IMR-90 (cell line): ENCODE results near the gene ELAVL1. TPM values are rescaled to one million over a fixed set of nuclear protein-coding genes. Genes with fewer than 3 reads are reported as not detected.

Experiments used
- ATAC-seq: fragments of 200-7000 bp; cut with Tn5 transposase; 2 replicates; pipeline ENCODE4 v1.9.1; 2020; ENCODE audit warnings: low read depth, mild to moderate bottlenecking, moderate library complexity
- BruUV-seq: library from RNA; stranded (reverse); fragments of 400-500 nt; replicated peaks from 2 replicates; lab custom pipeline; 2021; lab: Mats Ljungman, UMichigan
- CTCF ChIA-PET: fragments of 300-600 bp; formaldehyde crosslinking; extraction: SDS; loops from one replicate; lab custom pipeline; 2021; ENCODE audit warnings: antibody characterized with exemption; lab: Yijun Ruan, JAX
- POLR2A ChIA-PET: fragments of 300-600 bp; sonication (Branson Sonifier 250); formaldehyde crosslinking; loops from one replicate; lab custom pipeline; 2022; ENCODE audit warnings: antibody characterized with exemption; ENCODE audit not compliant: unreplicated experiment; lab: Charles Lee
- DNase-seq: peaks from one replicate; pipeline ENCODE4 v3.0.0; 2013
- H2AFZ ChIP-seq: replicated peaks from 2 replicates; pipeline ENCODE3; 2013; ENCODE audit warnings: low read length, mild to moderate bottlenecking; ENCODE audit not compliant: poor library complexity
- H2AK5ac ChIP-seq: 2 replicates; pipeline ENCODE4 v1.6.1; 2013; ENCODE audit warnings: low read depth, low read length, inconsistent platforms
- H2AK9ac ChIP-seq: replicated peaks from 2 replicates; pipeline ENCODE3; 2013; ENCODE audit warnings: mild to moderate bottlenecking, low read depth, low read length, moderate library complexity; ENCODE audit not compliant: poor library complexity
- H2BK120ac ChIP-seq: 2 replicates; pipeline ENCODE4 v1.6.1; 2013; ENCODE audit warnings: low read depth, low read length, inconsistent platforms
- H2BK15ac ChIP-seq: 3 replicates; pipeline ENCODE4 v1.6.1; 2013; ENCODE audit warnings: low read depth, low read length, inconsistent platforms
- H2BK20ac ChIP-seq: 2 replicates; pipeline ENCODE4 v1.6.1; 2013; ENCODE audit warnings: low read depth, mild to moderate bottlenecking, inconsistent platforms, low read length, moderate library complexity
- H2BK5ac ChIP-seq: 2 replicates; pipeline ENCODE4 v1.6.1; 2013; ENCODE audit warnings: mild to moderate bottlenecking, low read depth, low read length, inconsistent platforms; ENCODE audit not compliant: poor library complexity, severe bottlenecking
- H3K14ac ChIP-seq: replicated peaks from 2 replicates; pipeline ENCODE4 v1.6.1; 2013; ENCODE audit warnings: low read depth, low read length, inconsistent platforms
- H3K18ac ChIP-seq: 2 replicates; pipeline ENCODE4 v1.6.1; 2013; ENCODE audit warnings: low read depth, low read length, control low read depth
- H3K23ac ChIP-seq: 2 replicates; pipeline ENCODE4 v1.6.1; 2013; ENCODE audit warnings: low read depth, low read length, inconsistent platforms
- H3K27ac ChIP-seq: 2 replicates; pipeline ENCODE4 v1.5.1; 2013; ENCODE audit warnings: mild to moderate bottlenecking, control low read depth, low read length; ENCODE audit not compliant: insufficient read depth
- H3K27me3 ChIP-seq: 2 replicates; pipeline ENCODE4 v1.6.1; 2013; ENCODE audit warnings: low read length; ENCODE audit not compliant: control insufficient read depth, insufficient read depth
- H3K36me3 ChIP-seq: 2 replicates; pipeline ENCODE4 v1.6.1; 2013; ENCODE audit warnings: low read length, mixed read lengths; ENCODE audit not compliant: control insufficient read depth, insufficient read depth
- H3K4ac ChIP-seq: 2 replicates; pipeline ENCODE4 v1.6.1; 2013; ENCODE audit warnings: low read depth, low read length, inconsistent platforms
- H3K4me1 ChIP-seq: 2 replicates; pipeline ENCODE4 v1.6.1; 2013; ENCODE audit warnings: low read length, mixed read lengths; ENCODE audit not compliant: control insufficient read depth, insufficient read depth
- H3K4me2 ChIP-seq: 2 replicates; pipeline ENCODE4 v1.6.1; 2013; ENCODE audit warnings: low read depth, mild to moderate bottlenecking, control low read depth, low read length, moderate library complexity
- H3K4me3 ChIP-seq: 2 replicates; pipeline ENCODE4 v1.5.1; 2013; ENCODE audit warnings: low read depth, mild to moderate bottlenecking, control low read depth, low read length, moderate library complexity; ENCODE audit not compliant: insufficient read depth
- H3K56ac ChIP-seq: 2 replicates; pipeline ENCODE4 v1.6.1; 2013; ENCODE audit warnings: low read length, inconsistent platforms; ENCODE audit not compliant: insufficient read depth; ENCODE audit errors: extremely low read depth
- H3K79me1 ChIP-seq, 2 experiments: 2 replicates each; pipeline ENCODE4 v1.6.1; 2013; ENCODE audit warnings: low read length in 2 of 2, inconsistent platforms in 1 of 2, low read depth in 1 of 2
- H3K9ac ChIP-seq: 2 replicates; pipeline ENCODE4 v1.6.1; 2013; ENCODE audit warnings: low read depth, low read length, control low read depth
- H3K9me1 ChIP-seq: 2 replicates; pipeline ENCODE4 v1.6.1; 2013; ENCODE audit warnings: low read length, inconsistent platforms; ENCODE audit not compliant: insufficient read depth
- H3K9me3 ChIP-seq: 2 replicates; pipeline ENCODE4 v1.6.1; 2013; ENCODE audit warnings: low read length; ENCODE audit not compliant: control insufficient read depth, insufficient read depth
- H4K20me1 ChIP-seq: 2 replicates; pipeline ENCODE4 v1.6.1; 2013; ENCODE audit warnings: low read length, inconsistent platforms; ENCODE audit not compliant: insufficient read depth
- H4K5ac ChIP-seq: 2 replicates; pipeline ENCODE4 v1.6.1; 2013; ENCODE audit warnings: mild to moderate bottlenecking, low read depth, low read length, control low read depth
- H4K8ac ChIP-seq, 2 experiments: 2 replicates each; pipeline ENCODE4 v1.6.1; 2013; ENCODE audit warnings: low read depth in 2 of 2, low read length in 2 of 2, control low read depth in 1 of 2, inconsistent platforms in 1 of 2
- H4K91ac ChIP-seq: 2 replicates; pipeline ENCODE4 v1.6.1; 2013; ENCODE audit warnings: low read depth, low read length, inconsistent platforms; ENCODE audit not compliant: insufficient read depth
- BHLHE40 ChIP-seq: fragments of 150-350 bp; IDR thresholded peaks from 2 replicates; pipeline ENCODE4 v1.6.1; 2016; ENCODE audit warnings: mild to moderate bottlenecking, low read depth, low read length
- CEBPB ChIP-seq: IDR thresholded peaks from 2 replicates; pipeline ENCODE4 v1.6.1; 2012; ENCODE audit warnings: low read depth, low read length, improper control_type of control experiment
- CHD1 ChIP-seq: IDR thresholded peaks from 2 replicates; pipeline ENCODE4 v1.6.1; 2012; ENCODE audit warnings: low read depth, low read length, improper control_type of control experiment
- FOS ChIP-seq: fragments of 150-350 bp; IDR thresholded peaks from 2 replicates; pipeline ENCODE4 v1.6.1; 2016; ENCODE audit warnings: low read depth, low read length
- MAFK ChIP-seq: IDR thresholded peaks from 2 replicates; pipeline ENCODE4 v1.6.1; 2012; ENCODE audit warnings: low read depth, low read length, improper control_type of control experiment
- MAZ ChIP-seq: IDR thresholded peaks from 2 replicates; pipeline ENCODE4 v1.6.1; 2012; ENCODE audit warnings: low read depth, mild to moderate bottlenecking, low read length, improper control_type of control experiment, moderate library complexity, borderline replicate concordance
- RAD21 ChIP-seq: IDR thresholded peaks from 2 replicates; pipeline ENCODE4 v1.6.1; 2012; ENCODE audit warnings: low read length, improper control_type of control experiment
- RCOR1 ChIP-seq: IDR thresholded peaks from 2 replicates; pipeline ENCODE4 v1.6.1; 2012; ENCODE audit warnings: mild to moderate bottlenecking, low read length, improper control_type of control experiment; ENCODE audit not compliant: insufficient replicate concordance
- RFX5 ChIP-seq: IDR thresholded peaks from 2 replicates; pipeline ENCODE4 v1.8.0; 2012; ENCODE audit warnings: low read depth, mild to moderate bottlenecking, low read length, moderate library complexity
- SMC3 ChIP-seq: fragments of 150-350 bp; IDR thresholded peaks from 2 replicates; pipeline ENCODE4 v1.6.1; 2016; ENCODE audit warnings: low read depth, mild to moderate bottlenecking, antibody characterized with exemption, low read length, moderate library complexity
- WGBS, 2 experiments: methylation state at CpG; one replicate each; pipeline versions ENCODE4 v1.1.5 to v1.1.7; 2013; ENCODE audit warnings: missing lambda C conversion rate in 2 of 2; ENCODE audit not compliant: insufficient read length in 1 of 2; ENCODE audit errors: extremely low coverage in 2 of 2; 5-methylcytosine and 5-hydroxymethylcytosine counted together
- dilution Hi-C: fragments of 300-500 bp; cut with HindIII; formaldehyde crosslinking; loops from one replicate; pipeline ENCODE4 v1.14.3; 2018; ENCODE audit warnings: low sequenced_read_pairs; ENCODE audit not compliant: unreplicated experiment
- in situ Hi-C: fragments of 300-500 bp; cut with MboI; formaldehyde crosslinking; loops from 3 replicates; pipeline ENCODE4 v1.14.3; 2019; ENCODE audit warnings: low sequenced_read_pairs, inconsistent platforms, mixed read lengths
- intact Hi-C: fragments of 100-400 bp; cut with micrococcal nuclease; formaldehyde crosslinking; loops from 2 replicates; pipeline ENCODE4 v1.10.0; 2022
- polyA plus RNA-seq, 3 experiments: library from polyadenylated mRNA; depleted of rRNA; stranded (reverse); fragments of >200 nt; gene quantifications; 2 replicates each; pipeline ENCODE4 v1.2.3, GENCODE V29; 2012; ENCODE audit warnings: low replicate concordance in 1 of 3
- total RNA-seq: library from RNA; depleted of rRNA; stranded (reverse); fragments of >200 nt; gene quantifications from 2 replicates; pipeline ENCODE4 v1.2.3, GENCODE V29; 2012
- TF ChIP-seq, protein P1 (sequence below): fragments of 150-350 bp; IDR thresholded peaks from 2 replicates; pipeline ENCODE4 v1.6.1; 2017; ENCODE audit warnings: mild to moderate bottlenecking, antibody characterized with exemption, low read length, low read depth
- TF ChIP-seq, protein P2 (sequence below): fragments of 150-350 bp; IDR thresholded peaks from 2 replicates; pipeline ENCODE4 v1.6.1; 2016; ENCODE audit warnings: low read depth, mild to moderate bottlenecking, low read length, moderate library complexity, borderline replicate concordance

The ELAVL1 gene
- total and polyA plus RNA-seq, 2 of the 4 experiments (the other 2 are of a cell fraction) = 55.6 to 59.0 TPM

DNA sequence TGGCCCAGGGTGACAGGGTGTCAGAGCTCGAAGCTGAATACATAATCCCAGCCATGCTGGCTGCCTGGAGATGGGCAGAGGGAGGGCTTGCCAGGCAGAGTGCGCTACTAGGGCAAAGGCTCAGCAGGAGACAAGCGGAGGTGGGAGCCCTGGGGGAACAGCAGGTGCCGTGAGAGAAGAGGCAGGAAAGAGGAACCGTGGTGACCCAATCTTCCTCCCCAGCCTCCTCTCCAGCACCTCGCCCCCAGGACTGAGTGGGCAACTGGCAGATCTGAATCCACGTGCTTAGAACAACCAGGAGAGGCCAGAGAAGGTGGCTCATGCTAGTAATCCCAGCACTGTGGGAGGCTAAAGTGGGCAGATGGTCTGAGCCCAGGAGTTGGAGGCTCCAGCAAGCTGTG is 36.1 kb upstream of the ELAVL1 start:
- no peak overlapping the region for H3K4ac ChIP-seq
- no peak overlapping the region for H2AFZ ChIP-seq
- H3K23ac ChIP-seq = no peak overlapping the region
- in situ Hi-C loops = no loop called here
- H4K8ac ChIP-seq = no peak overlapping the region
- no peak overlapping the region for H3K27ac ChIP-seq
- H3K27me3 ChIP-seq = peaks cover 10% of the 10 kb centered on the region; the same call in 1 of the 2 replicates
- no peak overlapping the region for H3K56ac ChIP-seq
- intact Hi-C loops = no loop called here
- H2BK15ac ChIP-seq = no peak overlapping the region
- POLR2A ChIA-PET = no interaction called here
- no peak for ATAC-seq
- no peak overlapping the region for H3K4me3 ChIP-seq
- no peaks in the 10 kb centered on the region for H3K9me1 ChIP-seq
- H3K36me3 ChIP-seq = no peaks in the 10 kb centered on the region
- CTCF ChIA-PET = no interaction called here
- TF ChIP-seq MAZ (no peak), CEBPB (no peak), FOS (no peak), MAFK (no peak), RFX5 (no peak), CHD1 (no peak), RCOR1 (no peak), SMC3 (no peak), BHLHE40 (no peak), RAD21 (no peak)
- TF ChIP-seq, protein P1, sequence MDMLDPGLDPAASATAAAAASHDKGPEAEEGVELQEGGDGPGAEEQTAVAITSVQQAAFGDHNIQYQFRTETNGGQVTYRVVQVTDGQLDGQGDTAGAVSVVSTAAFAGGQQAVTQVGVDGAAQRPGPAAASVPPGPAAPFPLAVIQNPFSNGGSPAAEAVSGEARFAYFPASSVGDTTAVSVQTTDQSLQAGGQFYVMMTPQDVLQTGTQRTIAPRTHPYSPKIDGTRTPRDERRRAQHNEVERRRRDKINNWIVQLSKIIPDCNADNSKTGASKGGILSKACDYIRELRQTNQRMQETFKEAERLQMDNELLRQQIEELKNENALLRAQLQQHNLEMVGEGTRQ = no peak
- TF ChIP-seq, protein P2, sequence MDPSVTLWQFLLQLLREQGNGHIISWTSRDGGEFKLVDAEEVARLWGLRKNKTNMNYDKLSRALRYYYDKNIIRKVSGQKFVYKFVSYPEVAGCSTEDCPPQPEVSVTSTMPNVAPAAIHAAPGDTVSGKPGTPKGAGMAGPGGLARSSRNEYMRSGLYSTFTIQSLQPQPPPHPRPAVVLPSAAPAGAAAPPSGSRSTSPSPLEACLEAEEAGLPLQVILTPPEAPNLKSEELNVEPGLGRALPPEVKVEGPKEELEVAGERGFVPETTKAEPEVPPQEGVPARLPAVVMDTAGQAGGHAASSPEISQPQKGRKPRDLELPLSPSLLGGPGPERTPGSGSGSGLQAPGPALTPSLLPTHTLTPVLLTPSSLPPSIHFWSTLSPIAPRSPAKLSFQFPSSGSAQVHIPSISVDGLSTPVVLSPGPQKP = no peak
- DNase-seq = no peak
- H2BK120ac ChIP-seq = no peak overlapping the region
- no peak overlapping the region for H2AK9ac ChIP-seq
- H3K9me3 ChIP-seq = no peaks in the 10 kb centered on the region
- H4K5ac ChIP-seq = no peak overlapping the region
- WGBS, 2 experiments = 60% methylated on average over 1 of the region's 7 CpGs; no CpG with 5 or more reads in 1 of the 2 experiments
- no peaks in the 10 kb centered on the region for H3K4me1 ChIP-seq
- no peak overlapping the region for H2AK5ac ChIP-seq
- no peak overlapping the region for H3K4me2 ChIP-seq
- H4K20me1 ChIP-seq = no peaks in the 10 kb centered on the region
- BruUV-seq = no TSS peak
- H3K79me1 ChIP-seq = no peaks in the 10 kb centered on the region
- no peak overlapping the region for H3K9ac ChIP-seq
- no peak overlapping the region for H3K14ac ChIP-seq
- dilution Hi-C loops = no loop called here
- no peak overlapping the region for H3K18ac ChIP-seq
- H2BK5ac ChIP-seq = no peak overlapping the region
- H2BK20ac ChIP-seq = no peak overlapping the region
- H4K91ac ChIP-seq = no peak overlapping the region
